Measurements from ENCODE around the gene ADAMTS15. TPM values are rescaled to one million over a fixed set of nuclear protein-coding genes. Genes with fewer than 3 reads are reported as not detected.
A peak's percentile ranks its signal among the peaks of the same experiment; 100 is the strongest.

Gene ADAMTS15
- total and polyA plus RNA-seq, 12 donors: 7.7 to 49.4 (median 16.4) TPM

- Histone ChIP-seq H3K27me3 (no peaks in the 10 kb centered on the region), H3K27ac (peak overlapping the region; percentile 75 to 94 (median 88)), H3K4me3 (no peak overlapping the region), H3K4me1 (peaks cover 28 to 59% (median 51%) of the 10 kb centered on the region in 9 donors), H3K36me3 (no peaks in the 10 kb centered on the region), H3K9me3 (no peaks in the 10 kb centered on the region)
- ATAC-seq: peak in 1 of 8 donors; percentile 0
- DNase-seq: no peak
- no peak for TF ChIP-seq CTCF (IDR thresholded peaks at IDR 0.05)
- WGBS, 2 donors: 82 to 83% methylated on average over 2 of the region's 2 CpGs
- intact Hi-C loops (cut with DNase I): loop anchor here in 8 of 10 donors (2.0 to 10.0 kb wide), 12 partner anchors 41 to 304 kb away; no protein-coding TSS in a partner anchor
Measured at GRCh38 chr11:130523166-130523565, 74.7 kb downstream of the ADAMTS15 start.

- no peak for TF ChIP-seq CTCF (IDR thresholded peaks at IDR 0.05)
- Histone ChIP-seq H3K27me3 (no peaks in the 10 kb centered on the region), H3K27ac (peak overlapping the region; percentile 75 to 94 (median 88)), H3K4me3 (no peak overlapping the region), H3K36me3 (no peaks in the 10 kb centered on the region), H3K4me1 (peaks cover 33 to 63% (median 56%) of the 10 kb centered on the region in 9 donors), H3K9me3 (no peaks in the 10 kb centered on the region)
- WGBS, 2 donors: 71 to 82% methylated on average over 10 of the region's 10 CpGs
- DNase-seq (peak in 1 of 2 donors; percentile 33), ATAC-seq (no peak)
- intact Hi-C loops (cut with DNase I): loop anchor here in 8 of 10 donors (2.0 to 10.0 kb wide), 12 partner anchors 41 to 304 kb away; no protein-coding TSS in a partner anchor
Measured at GRCh38 chr11:130523609-130524008, 75.2 kb downstream of the ADAMTS15 start.

DNA sequence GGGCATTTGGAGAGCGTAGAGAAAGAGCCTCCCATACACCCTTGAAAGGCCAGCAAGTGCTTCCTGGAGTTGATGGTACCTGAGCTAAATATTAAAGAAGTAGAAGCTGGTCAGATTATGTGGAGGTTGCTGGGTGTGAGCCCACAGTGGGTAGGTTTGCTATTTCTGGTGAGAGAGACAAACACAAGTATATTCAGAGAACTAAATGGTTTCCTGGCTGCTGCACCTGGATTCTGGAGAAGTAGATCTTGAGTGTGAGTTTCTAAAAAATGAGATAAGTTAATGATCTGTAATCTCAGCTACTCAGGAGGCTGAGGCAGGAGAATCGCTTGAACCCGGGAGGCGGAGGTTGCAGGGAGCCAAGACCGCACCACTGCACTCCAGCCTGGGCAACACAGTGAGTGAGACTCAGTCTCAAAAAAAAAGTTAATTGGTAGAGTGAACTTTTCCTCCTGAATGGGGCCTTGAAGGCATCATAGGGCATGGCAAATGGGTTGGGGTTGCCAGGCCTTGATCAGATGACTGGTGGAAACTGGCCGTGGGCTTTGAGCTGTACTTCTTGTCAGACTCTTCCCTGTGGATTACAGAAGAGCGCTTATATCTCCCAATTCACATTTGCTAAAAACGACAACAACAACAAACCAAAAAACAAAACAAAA is 75.8 kb downstream of the ADAMTS15 start:
- H3K27ac ChIP-seq: peak overlapping the region in 8 of 10 donors; percentile 12 to 94 (median 88)
- H3K36me3 ChIP-seq: no peaks in the 10 kb centered on the region
- H3K27me3 ChIP-seq: no peaks in the 10 kb centered on the region
- intact Hi-C loops (cut with DNase I): loop anchor here in 8 of 10 donors (5.0 to 10.0 kb wide), 9 partner anchors 42 to 303 kb away; no protein-coding TSS in a partner anchor
- H3K4me1 ChIP-seq: peaks cover 37 to 70% (median 61%) of the 10 kb centered on the region in 9 donors
- H3K9me3 ChIP-seq: no peaks in the 10 kb centered on the region
- WGBS, 2 donors: 92 to 95% methylated on average over 8 of the region's 8 CpGs
- H3K4me3 ChIP-seq: no peak overlapping the region
- no peak for TF ChIP-seq CTCF (IDR thresholded peaks at IDR 0.05)
- ATAC-seq (no peak), DNase-seq (no peak)

DNA sequence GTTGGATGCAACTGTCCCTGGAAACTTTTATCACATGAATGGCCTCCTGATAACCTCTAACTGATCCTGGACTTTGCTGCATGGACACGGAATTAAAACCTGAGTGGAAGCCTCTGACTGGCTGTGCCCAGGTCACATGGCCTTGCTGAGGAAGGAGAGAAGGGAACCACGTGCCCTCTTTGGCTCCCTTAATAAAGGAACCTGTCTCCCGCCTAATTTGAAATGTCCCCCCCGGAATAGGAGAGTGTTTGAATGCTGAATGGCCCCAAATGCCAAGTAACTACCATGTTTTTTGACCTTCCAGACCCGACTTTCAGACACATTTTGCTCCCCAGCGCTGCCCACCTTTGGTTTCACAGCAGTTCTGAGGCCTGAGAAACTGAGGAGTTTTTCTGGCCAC is 76.9 kb downstream of the ADAMTS15 start:
- Histone ChIP-seq H3K9me3 (no peaks in the 10 kb centered on the region), H3K27me3 (no peaks in the 10 kb centered on the region), H3K36me3 (no peaks in the 10 kb centered on the region), H3K27ac (peak overlapping the region in 2 of 10 donors; percentile 5 to 56), H3K4me1 (peaks cover 39 to 69% (median 53%) of the 10 kb centered on the region in 9 donors), H3K4me3 (no peak overlapping the region)
- TF ChIP-seq CTCF (IDR thresholded peaks at IDR 0.05): no peak
- DNase-seq (no peak), ATAC-seq (no peak)
- 86 to 90% methylated on average over 6 of the region's 6 CpGs for WGBS, 2 donors
- intact Hi-C loops (cut with DNase I): loop anchor here in 6 of 10 donors (5.0 to 10.0 kb wide), 5 partner anchors 73 to 149 kb away; no protein-coding TSS in a partner anchor

Other genes starting within 250 kb of the ADAMTS15 start
- 10 to 100 TPM; 36.5 to 51.6 (median 39.6) TPM for gene ZBTB44, start 133.7 kb upstream of the ADAMTS15 start, total RNA-seq
- gene ZBTB44, start 133.7 kb upstream of the ADAMTS15 start, polyA plus RNA-seq: 10 to 100 TPM in 1 of 2 donors, 1 to 10 TPM in 1; 6.8 to 12.7 TPM
- gene ADAMTS8, start 20.0 kb upstream of the ADAMTS15 start, total RNA-seq: 1 to 10 TPM in 5 of 10 donors, under 1 TPM in 5; 0.28 to 2.6 (median 1.1) TPM
- gene ADAMTS8, start 20.0 kb upstream of the ADAMTS15 start, polyA plus RNA-seq: 1 to 10 TPM in 1 of 2 donors, under 1 TPM in 1; 0.29 to 2.1 TPM

Data from heart right ventricle (tissue), 16 donors.